Measurements from ENCODE around the gene PLCXD1.

PLCXD1 gene

GRCh38 chrX:334971-335757 lies 54.0 kb downstream of the PLCXD1 start:
- no peak for DNase-seq (ENCODE audit: low read depth)

- DNase-seq (ENCODE audit: low read depth): no peak
Observed at GRCh38 chrX:335758-336155, 54.6 kb downstream of the PLCXD1 start.

DNA sequence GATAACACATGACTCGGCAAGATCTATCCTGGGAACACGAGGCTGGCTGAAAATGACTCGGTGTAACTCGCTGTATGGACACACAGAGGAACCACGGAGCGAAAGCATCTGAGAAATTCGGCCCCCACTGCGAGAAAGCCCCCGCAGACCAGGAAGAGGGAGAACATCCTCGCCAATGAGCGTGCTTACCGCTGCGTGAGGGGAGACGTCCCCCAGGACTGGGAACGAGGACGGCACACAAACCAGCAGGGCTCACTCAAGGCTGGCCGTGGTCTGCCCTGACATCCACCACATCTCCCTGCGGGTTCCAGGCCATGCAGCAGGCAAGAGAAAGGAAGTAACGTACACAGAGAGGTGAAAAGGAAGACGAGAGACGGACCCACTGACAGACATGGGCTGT lies 55.0 kb downstream of the PLCXD1 start:
- DNase-seq (ENCODE audit: low read depth): no peak

DNA sequence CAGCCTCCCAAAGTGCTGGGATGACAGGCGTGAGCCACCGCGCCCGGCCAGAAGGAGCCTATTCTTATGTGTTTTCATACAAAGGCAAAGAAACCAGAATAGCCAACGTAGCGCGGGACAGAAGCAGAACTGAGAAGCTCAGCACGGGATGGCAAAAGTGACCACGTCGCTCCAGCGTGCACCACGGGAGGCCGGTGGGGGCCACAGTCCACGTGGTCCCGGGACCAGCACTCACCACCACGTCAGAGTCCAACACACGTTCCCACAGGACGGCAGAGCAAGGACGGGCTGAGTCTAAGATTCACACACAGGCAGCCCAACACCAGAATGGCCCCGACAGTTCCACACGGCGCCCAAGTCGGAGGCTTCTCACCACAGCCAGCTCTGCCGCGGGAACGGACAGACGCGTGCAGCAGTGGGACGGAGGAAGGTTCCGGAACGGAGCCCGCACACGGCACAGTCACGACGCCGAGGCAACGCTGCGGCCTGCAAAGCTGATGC lies 56.2 kb downstream of the PLCXD1 start:
- no peak for DNase-seq (ENCODE audit: low read depth)

- no peak for DNase-seq (ENCODE audit: low read depth)
Observed at GRCh38 chrX:338281-338835, 57.2 kb downstream of the PLCXD1 start.

DNA sequence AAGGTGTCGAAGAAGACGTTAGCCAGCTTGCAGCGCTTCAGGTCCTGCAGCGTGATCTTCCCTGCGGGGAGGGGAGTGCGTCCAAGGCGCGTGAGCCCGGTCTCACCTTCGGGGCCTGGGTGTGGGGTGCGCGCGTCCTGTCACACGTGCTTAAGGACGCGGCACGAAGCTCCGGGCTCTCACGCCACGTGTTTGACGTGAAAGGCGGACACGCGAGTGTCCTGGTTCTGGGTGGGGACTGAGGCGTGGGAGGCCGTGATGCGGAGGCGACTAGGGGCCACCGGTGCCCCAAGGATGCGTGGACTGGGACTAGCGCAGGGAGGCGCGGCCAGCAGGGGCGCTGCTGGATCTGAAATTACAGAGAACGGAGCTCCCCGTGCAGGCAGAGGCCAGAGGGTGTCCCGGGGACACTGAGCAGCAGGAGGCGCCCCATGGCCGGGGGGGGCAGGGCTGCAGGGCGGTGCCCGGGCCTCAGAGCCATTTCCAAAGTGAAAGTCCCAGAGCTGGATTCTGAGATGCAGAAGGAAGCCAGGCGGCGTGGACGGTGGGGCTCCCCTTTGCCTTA lies 57.7 kb downstream of the PLCXD1 start:
- no peak for DNase-seq (ENCODE audit: low read depth)

- no peak for DNase-seq (ENCODE audit: low read depth)
Observed at GRCh38 chrX:340121-340520, 58.9 kb downstream of the PLCXD1 start.

GRCh38 chrX:340641-341423 lies 59.7 kb downstream of the PLCXD1 start:
- DNase-seq (ENCODE audit: low read depth): no peak

DNA sequence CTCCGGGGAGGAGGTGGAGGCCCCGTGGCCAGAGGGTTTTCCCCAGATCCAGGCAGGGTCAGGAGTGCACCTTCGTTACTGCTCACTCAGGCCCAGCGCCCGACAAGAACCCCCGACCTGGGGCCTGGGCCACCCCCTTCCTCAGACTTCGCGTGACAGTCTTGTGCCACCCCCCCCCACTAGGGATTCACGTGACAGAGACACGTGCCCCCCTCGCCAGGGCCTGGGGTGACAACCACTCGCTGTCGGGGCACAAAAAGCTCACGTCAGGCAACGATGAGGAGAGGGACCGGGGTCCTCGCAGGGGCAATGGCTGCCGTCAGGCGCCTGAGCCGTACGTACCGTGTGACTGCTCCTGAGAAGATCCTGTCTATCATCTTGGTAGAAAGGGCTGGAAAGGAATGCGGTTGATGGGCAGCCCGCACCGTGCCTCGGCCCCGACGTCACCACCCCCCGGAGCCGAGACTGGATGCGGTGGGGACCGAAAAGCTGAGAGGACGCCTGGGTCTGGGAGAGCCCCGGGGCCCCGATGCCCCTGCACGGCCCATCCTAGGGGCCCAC lies 60.4 kb downstream of the PLCXD1 start:
- DNase-seq (ENCODE audit: low read depth): no peak

GRCh38 chrX:344371-344901 lies 63.3 kb downstream of the PLCXD1 start:
- DNase-seq (ENCODE audit: low read depth): no peak

DNA sequence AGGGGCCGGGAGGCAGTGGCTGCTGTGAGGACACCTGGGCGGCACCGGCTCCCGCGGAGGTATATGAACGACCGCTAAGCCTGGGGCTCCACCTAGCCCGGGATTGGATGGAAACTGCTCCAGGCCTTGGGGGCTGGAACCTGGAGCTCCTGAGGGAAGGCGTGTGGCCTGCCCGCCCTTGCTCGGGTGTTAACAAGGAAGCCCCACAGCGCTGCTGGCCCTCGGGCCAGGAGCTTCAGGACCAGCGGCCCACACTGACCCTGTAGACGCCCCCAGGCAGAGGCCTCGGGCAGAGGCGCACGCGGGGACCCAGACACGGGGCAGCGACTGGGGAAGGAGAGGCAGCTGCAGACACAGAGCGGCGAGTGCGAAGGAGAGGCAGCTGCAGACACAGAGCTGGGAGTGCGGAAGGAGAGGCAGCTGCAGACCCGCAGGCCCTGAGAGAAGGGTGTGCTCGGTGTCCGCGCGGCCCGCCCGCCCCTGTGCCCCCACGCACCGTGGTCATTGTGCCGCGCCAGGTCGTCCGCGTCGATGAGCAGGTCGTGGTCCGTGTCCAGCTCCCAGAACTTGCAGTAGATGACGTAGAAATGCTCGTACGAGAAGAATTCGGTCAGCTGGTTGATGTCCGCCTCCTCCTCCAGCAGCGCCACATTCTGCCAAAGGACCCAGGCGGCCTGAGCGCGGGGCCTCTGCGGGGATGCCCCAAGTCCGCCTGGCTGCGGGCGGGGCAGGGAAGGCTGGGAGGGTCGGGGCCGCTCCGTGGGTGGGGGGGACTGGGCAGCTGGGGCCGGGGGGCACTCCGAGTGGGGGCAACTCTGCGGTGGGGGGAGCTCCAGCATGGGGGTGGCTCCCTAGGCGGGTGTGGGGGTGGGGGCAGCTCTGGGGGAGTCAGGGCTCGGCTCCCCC lies 64.1 kb downstream of the PLCXD1 start:
- DNase-seq (ENCODE audit: low read depth): no peak

GRCh38 chrX:346034-346813 lies 65.0 kb downstream of the PLCXD1 start:
- no peak for DNase-seq (ENCODE audit: low read depth)

- DNase-seq (ENCODE audit: low read depth): no peak
Observed at GRCh38 chrX:347351-348117, 66.4 kb downstream of the PLCXD1 start.

DNA sequence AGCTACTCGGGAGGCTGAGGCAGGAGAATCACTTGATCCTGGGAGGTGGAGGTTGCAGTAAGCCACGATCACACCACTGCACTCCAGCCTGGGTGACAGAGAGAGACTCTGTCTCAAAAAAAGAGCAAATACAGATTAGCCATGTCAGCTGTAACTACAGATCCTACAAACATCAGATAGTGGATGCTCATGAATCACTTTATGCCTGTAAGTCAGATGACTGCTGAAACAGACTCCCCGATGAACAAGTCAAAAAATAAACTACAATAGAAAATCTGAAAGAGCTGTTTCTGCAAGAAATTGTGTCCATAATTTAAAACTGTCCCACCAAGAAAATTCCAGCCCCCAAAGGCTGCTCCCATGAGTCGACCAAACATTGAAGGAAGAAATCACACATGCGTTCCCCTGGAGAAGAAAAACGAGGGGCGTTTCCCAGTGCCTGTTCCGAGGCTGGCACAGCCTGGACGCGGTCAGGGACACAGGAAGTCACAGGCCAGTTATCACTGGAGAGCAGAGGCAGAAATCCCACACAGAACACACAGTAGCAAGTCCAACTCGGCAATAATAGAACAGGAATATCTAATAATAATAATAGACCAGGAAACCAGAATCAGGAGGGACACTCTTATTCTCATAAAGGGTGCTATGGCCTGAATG lies 67.4 kb downstream of the PLCXD1 start:
- DNase-seq (ENCODE audit: low read depth): no peak

DNA sequence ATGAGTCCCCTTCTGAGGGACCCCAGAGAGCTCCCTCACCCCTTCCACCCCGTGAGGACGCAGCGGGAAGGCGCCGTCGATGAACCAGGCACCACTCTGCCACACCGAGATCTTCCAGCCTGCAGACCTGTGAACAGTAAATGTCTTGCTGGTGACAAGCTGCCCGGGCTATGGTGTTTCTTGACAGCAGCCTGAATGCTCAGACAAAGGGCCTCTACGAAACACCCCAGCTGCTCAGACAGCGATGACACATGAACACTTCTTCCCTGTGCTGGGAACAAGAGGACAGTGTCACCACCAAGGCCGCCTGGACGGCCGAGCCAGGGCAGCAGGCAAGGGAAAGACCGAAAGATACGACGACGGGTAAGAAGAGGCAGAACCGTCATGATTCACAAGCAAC lies 68.0 kb downstream of the PLCXD1 start:
- DNase-seq (ENCODE audit: low read depth): no peak

DNA sequence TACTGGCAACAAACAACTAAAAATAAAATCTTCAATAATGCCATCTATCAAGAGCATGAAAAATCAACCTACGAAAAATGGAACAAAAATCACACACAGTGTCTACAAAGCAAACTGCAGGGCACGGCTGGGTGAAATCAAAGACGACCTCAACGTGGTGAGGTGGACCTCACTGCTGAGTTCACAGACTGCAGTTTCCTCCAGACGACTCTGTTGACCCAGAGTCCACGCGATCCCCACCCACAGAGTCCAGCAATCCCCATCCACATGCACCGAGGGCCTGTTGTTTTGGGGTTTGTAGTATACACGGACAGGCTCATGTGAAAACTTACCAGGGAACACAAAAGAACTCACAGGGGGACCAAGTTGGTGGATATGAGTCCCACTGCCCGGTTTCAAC lies 68.5 kb downstream of the PLCXD1 start:
- no peak for DNase-seq (ENCODE audit: low read depth)

DNA sequence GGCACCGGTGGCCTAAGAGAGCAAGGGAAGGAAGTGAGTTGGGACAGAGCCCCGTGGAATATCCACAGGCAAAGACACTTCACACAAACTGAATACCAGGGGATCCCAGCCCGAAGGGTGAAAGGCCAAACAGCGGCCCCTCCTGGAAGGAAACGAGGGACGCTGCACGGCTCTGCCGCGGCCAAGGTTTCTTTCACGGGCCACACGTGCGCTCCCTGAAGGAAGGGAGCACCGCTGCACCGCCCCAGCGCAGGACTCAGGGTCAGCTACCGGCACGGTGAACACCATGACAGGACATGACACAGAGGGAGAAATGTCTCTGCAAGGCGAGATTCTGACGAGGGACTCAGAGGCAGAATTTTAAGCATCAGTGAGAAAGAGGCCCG lies 69.0 kb downstream of the PLCXD1 start:
- no peak for DNase-seq (ENCODE audit: low read depth)

- no peak for DNase-seq (ENCODE audit: low read depth)
Observed at GRCh38 chrX:350534-351323, 69.5 kb downstream of the PLCXD1 start.
